ENCODE results near the gene SNX24. TPM values are rescaled to one million over a fixed set of nuclear protein-coding genes. Genes with fewer than 3 reads are reported as not detected.

The SNX24 gene
- total and polyA plus RNA-seq, 10 of the 15 experiments (the other 5 are each of a cell fraction or from before 2014, with no cell fraction given) = 0.15 to 6.6 (median 4.1) TPM

- H3K4me1 ChIP-seq (ENCODE audit: control insufficient read depth, insufficient read depth, low read length) = no peaks in the 10 kb centered on the region
- ChIA-PET CTCF (no interaction called here), RAD21 (ENCODE audit: unreplicated experiment) (no interaction called here), POLR2A (no interaction called here), SMC1A (ENCODE audit: uncharacterized antibody, unreplicated experiment) (interaction anchor here (1.1 kb wide), 1 partner anchor 10 kb away, joined by 3 read pairs; no protein-coding TSS in a partner anchor)
- no TSS peak for BruUV-seq (replicated peaks)
- H3K27ac ChIP-seq (ENCODE audit: control insufficient read depth, insufficient read depth) = no peak overlapping the region
- no peaks in the 10 kb centered on the region for H3K9me3 ChIP-seq (replicated peaks; ENCODE audit: control insufficient read depth, insufficient read depth, low read length)
- H3K79me2 ChIP-seq (ENCODE audit: control insufficient read depth, insufficient read depth, low read length) = no peaks in the 10 kb centered on the region
- in situ Hi-C loops (cut with MboI) (no loop called here), intact Hi-C loops (cut with micrococcal nuclease; ENCODE audit: unreplicated experiment) (no loop called here)
- no peak overlapping the region for H3K4me2 ChIP-seq (ENCODE audit: control insufficient read depth, insufficient read depth)
- FAIRE-seq (no peak), DNase-seq (ENCODE audit: low read depth, low spot score) (no peak), ATAC-seq (no peak)
- WGBS (ENCODE audit: insufficient coverage, insufficient replicate concordance, low lambda C conversion rate, missing lambda C conversion rate) = 0% methylated on average over 2 of the region's 2 CpGs
- no peaks in the 10 kb centered on the region for H4K20me1 ChIP-seq (ENCODE audit: control insufficient read depth, insufficient read depth)
- no peaks in the 10 kb centered on the region; a peak in 1 of 4 replicates for H3K27me3 ChIP-seq (replicated peaks in 1 of 2; ENCODE audit: control insufficient read depth in 2 of 2, insufficient read depth in 2 of 2, low read length in 1 of 2)
- no peaks in the 10 kb centered on the region for H3K36me3 ChIP-seq (ENCODE audit: control insufficient read depth in 2 of 2, insufficient read depth in 2 of 2, low read length in 1 of 2)
- H3K9ac ChIP-seq (ENCODE audit: control insufficient read depth, insufficient read depth, low read length) = no peak overlapping the region
- H2AFZ ChIP-seq (ENCODE audit: control insufficient read depth, low read depth, low read length) = no peak overlapping the region
- TF ChIP-seq ZNF24 (IDR thresholded peaks at IDR 0.05) (no peak), TCF7 (IDR thresholded peaks at IDR 0.05; ENCODE audit: borderline replicate concordance) (no peak), BCL11A (IDR thresholded peaks at IDR 0.05; ENCODE audit: low read depth, low read length) (no peak), NFYB (IDR thresholded peaks at IDR 0.05; ENCODE audit: insufficient read depth, low read depth, low read length) (no peak), ZNF592 (IDR thresholded peaks at IDR 0.05) (no peak), FOXK2 (IDR thresholded peaks at IDR 0.05) (no peak), ASH2L (IDR thresholded peaks at IDR 0.05; ENCODE audit: borderline replicate concordance, low read depth) (no peak), TBL1XR1 (IDR thresholded peaks at IDR 0.05; ENCODE audit: low read depth, low read length) (no peak), DPF2 (IDR thresholded peaks at IDR 0.05) (no peak), SIX5 (IDR thresholded peaks at IDR 0.05; ENCODE audit: low read depth, low read length, severe bottlenecking) (no peak), CREM (IDR thresholded peaks at IDR 0.05; ENCODE audit: low read depth) (no peak), USF2 (IDR thresholded peaks at IDR 0.05; ENCODE audit: borderline replicate concordance, low read depth, low read length) (no peak)
- H3K4me3 ChIP-seq = no peak overlapping the region
Observed at GRCh38 chr5:123051206-123051605, 205.8 kb downstream of the SNX24 start.

Small RNA genes within 50 kb of the gene (small RNA-seq; reads per million reads assigned to genes)
- not detected for gene RN7SL689P

Other genes with a start within 250 kb of the SNX24 start
- gene SNX2, start 70.5 kb upstream of the SNX24 start, total RNA-seq (2014; rRNA removed) = 46.3 and 49.5 TPM in 2 replicates
- gene SNX2, start 70.5 kb upstream of the SNX24 start, total RNA-seq (2014; rRNA removed; fragmentation: Illumina TruSeq; extraction: Trizol) = 67.9 and 72.5 TPM in 2 replicates
- 43.9 and 53.0 TPM in 2 replicates for gene SNX2, start 70.5 kb upstream of the SNX24 start, total RNA-seq (2021)
- gene SNX2, start 70.5 kb upstream of the SNX24 start, polyA plus RNA-seq (2011; rRNA removed) = 62.5 and 69.6 TPM in 2 replicates
- 68.6 and 83.8 TPM in 2 replicates for gene SNX2, start 70.5 kb upstream of the SNX24 start, polyA plus RNA-seq (2014; fragmentation: Illumina TruSeq; extraction: Trizol)
- 10 to 100 TPM; 59.3 to 63.5 TPM for gene SNX2, start 70.5 kb upstream of the SNX24 start, polyA plus RNA-seq (2014; fragmentation: Nextera tagmentation; extraction: Ambion mirVana)
- 41.1 and 51.9 TPM in 2 replicates for gene SNX2, start 70.5 kb upstream of the SNX24 start, polyA plus RNA-seq (2014; rRNA removed)
- gene SNX2, start 70.5 kb upstream of the SNX24 start, polyA plus RNA-seq (2016; fragmentation: Nextera tagmentation; extraction: Ambion mirVana) = 10 to 100 TPM; 84.1 to 84.3 TPM
- gene PPIC, start 191.1 kb downstream of the SNX24 start, total RNA-seq (2014; rRNA removed) = not detected in 2 replicates
- not detected in 2 replicates for gene PPIC, start 191.1 kb downstream of the SNX24 start, total RNA-seq (2014; rRNA removed; fragmentation: Illumina TruSeq; extraction: Trizol)
- 0.21 TPM in 1 of 2 replicates, not detected in the other for gene PPIC, start 191.1 kb downstream of the SNX24 start, total RNA-seq (2021)
- gene PPIC, start 191.1 kb downstream of the SNX24 start, polyA plus RNA-seq (2011; rRNA removed) = not detected in 2 replicates
- not detected in 2 replicates for gene PPIC, start 191.1 kb downstream of the SNX24 start, polyA plus RNA-seq (2014; fragmentation: Illumina TruSeq; extraction: Trizol)
- not detected for gene PPIC, start 191.1 kb downstream of the SNX24 start, polyA plus RNA-seq (2014; fragmentation: Nextera tagmentation; extraction: Ambion mirVana)
- gene PPIC, start 191.1 kb downstream of the SNX24 start, polyA plus RNA-seq (2014; rRNA removed) = not detected in 2 replicates
- gene PPIC, start 191.1 kb downstream of the SNX24 start, polyA plus RNA-seq (2016; fragmentation: Nextera tagmentation; extraction: Ambion mirVana) = under 1 TPM in 1 of 2 experiments, not detected in 1; 0.12 TPM
- gene PRDM6, start 243.6 kb downstream of the SNX24 start, total RNA-seq (2014; rRNA removed) = not detected in 2 replicates
- not detected in 2 replicates for gene PRDM6, start 243.6 kb downstream of the SNX24 start, total RNA-seq (2014; rRNA removed; fragmentation: Illumina TruSeq; extraction: Trizol)
- gene PRDM6, start 243.6 kb downstream of the SNX24 start, total RNA-seq (2021) = not detected in 2 replicates
- not detected in 2 replicates for gene PRDM6, start 243.6 kb downstream of the SNX24 start, polyA plus RNA-seq (2011; rRNA removed)
- gene PRDM6, start 243.6 kb downstream of the SNX24 start, polyA plus RNA-seq (2014; fragmentation: Illumina TruSeq; extraction: Trizol) = not detected in 2 replicates
- not detected for gene PRDM6, start 243.6 kb downstream of the SNX24 start, polyA plus RNA-seq (2014; fragmentation: Nextera tagmentation; extraction: Ambion mirVana)
- gene PRDM6, start 243.6 kb downstream of the SNX24 start, polyA plus RNA-seq (2014; rRNA removed) = not detected in 2 replicates
- not detected for gene PRDM6, start 243.6 kb downstream of the SNX24 start, polyA plus RNA-seq (2016; fragmentation: Nextera tagmentation; extraction: Ambion mirVana)